GM23338 (cell line): ENCODE results near the gene STAT1. TPM values are rescaled to one million over a fixed set of nuclear protein-coding genes. Genes with fewer than 3 reads are reported as not detected.

Experiments
- ATAC-seq: fragments of 200-7000 bp; cut with Tn5 transposase; 3 replicates; pipeline ENCODE4 v1.9.1; 2020
- DNase-seq: peaks from one replicate; pipeline ENCODE4 v3.0.0-alpha.2; 2015; ENCODE audit warnings: low spot score
- H2AFZ ChIP-seq: fragments of 200-600 bp; sonication (generic); 2 replicates; pipeline ENCODE4 v1.8.0; 2016; ENCODE audit warnings: antibody characterized with exemption, mild to moderate bottlenecking, moderate library complexity
- H3F3A ChIP-seq: fragments of 200-600 bp; sonication (generic); replicated peaks from 2 replicates; pipeline ENCODE4 v1.8.0; 2017; ENCODE audit warnings: antibody characterized with exemption, mixed run types, low read depth
- H3K27ac ChIP-seq: fragments of 200-600 bp; sonication (generic); 2 replicates; pipeline ENCODE4 v1.6.1; 2016; ENCODE audit warnings: low read depth
- H3K27me3 ChIP-seq: fragments of 200-600 bp; sonication (generic); 2 replicates; pipeline ENCODE4 v1.8.0; 2016; ENCODE audit warnings: mild to moderate bottlenecking, mixed run types, moderate library complexity; ENCODE audit not compliant: insufficient read depth
- H3K36me3 ChIP-seq: fragments of 200-600 bp; sonication (generic); 2 replicates; pipeline ENCODE4 v1.8.0; 2016; ENCODE audit warnings: mild to moderate bottlenecking; ENCODE audit not compliant: insufficient read depth
- H3K4me1 ChIP-seq: fragments of 200-600 bp; sonication (generic); 2 replicates; pipeline ENCODE4 v1.8.0; 2016; ENCODE audit warnings: mild to moderate bottlenecking, moderate library complexity; ENCODE audit not compliant: insufficient read depth
- H3K4me2 ChIP-seq: fragments of 200-600 bp; sonication (generic); 2 replicates; pipeline ENCODE4 v1.7.1; 2017; ENCODE audit warnings: mixed run types
- H3K4me3 ChIP-seq: fragments of 200-600 bp; sonication (generic); 2 replicates; pipeline ENCODE4 v1.6.1; 2016; ENCODE audit warnings: mixed run types
- H3K79me2 ChIP-seq: fragments of 200-600 bp; sonication (generic); replicated peaks from 2 replicates; pipeline ENCODE4 v1.8.0; 2017; ENCODE audit warnings: mild to moderate bottlenecking; ENCODE audit not compliant: insufficient read depth
- H3K9me2 ChIP-seq: fragments of 200-600 bp; sonication (generic); 2 replicates; pipeline ENCODE4 v1.8.0; 2017; ENCODE audit not compliant: insufficient read depth
- H4K20me1 ChIP-seq: fragments of 200-600 bp; sonication (generic); replicated peaks from 2 replicates; pipeline ENCODE4 v1.8.0; 2017; ENCODE audit warnings: mild to moderate bottlenecking; ENCODE audit not compliant: insufficient read depth
- H3K27ac Mint-ChIP-seq: 2 replicates; pipeline ENCODE4 v1.8.0; 2020; ENCODE audit warnings: inconsistent platforms, mild to moderate bottlenecking, moderate library complexity, mixed read lengths
- H3K27me3 Mint-ChIP-seq: 3 replicates; pipeline ENCODE4 v1.8.0; 2022; ENCODE audit warnings: low read depth, mild to moderate bottlenecking, moderate library complexity, mixed read lengths, inconsistent platforms; ENCODE audit not compliant: insufficient read depth, poor library complexity
- H3K36me3 Mint-ChIP-seq: 3 replicates; pipeline ENCODE4 v1.8.0; 2021; ENCODE audit warnings: low read depth, mild to moderate bottlenecking, inconsistent platforms, moderate library complexity, mixed read lengths
- H3K4me1 Mint-ChIP-seq: 3 replicates; pipeline ENCODE4 v1.8.0; 2020; ENCODE audit warnings: mild to moderate bottlenecking, inconsistent platforms, mixed read lengths
- H3K4me3 Mint-ChIP-seq: 3 replicates; pipeline ENCODE4 v1.8.0; 2021; ENCODE audit warnings: moderate library complexity, mild to moderate bottlenecking, inconsistent platforms, mixed read lengths
- H3K9me3 Mint-ChIP-seq: 3 replicates; pipeline ENCODE4 v1.8.0; 2020; ENCODE audit warnings: moderate library complexity, mild to moderate bottlenecking, inconsistent platforms, mixed read lengths
- CREB1 ChIP-seq: fragments of 250-450 bp; sonication (Bioruptor Pico); IDR thresholded peaks from 2 replicates; pipeline ENCODE4 v1.5.0; 2020; ENCODE audit warnings: low read depth, mild to moderate bottlenecking, moderate library complexity
- CTCF ChIP-seq, 2 experiments: fragments of 200-600 bp in 1 of 2; sonication (generic) in 1 of 2; conservative IDR thresholded peaks; 2 replicates each; pipeline versions ENCODE4 v1.5.1 to v1.6.1; 2016 to 2017; ENCODE audit warnings: antibody characterized with exemption in 2 of 2, low read depth in 2 of 2, mild to moderate bottlenecking in 2 of 2, moderate library complexity in 1 of 2
- EZH2 ChIP-seq: fragments of 200-600 bp; sonication (generic); IDR thresholded peaks from one replicate; pipeline ENCODE4 v1.8.0; 2017; ENCODE audit warnings: antibody characterized with exemption, mild to moderate bottlenecking, low read depth; ENCODE audit not compliant: unreplicated experiment
- EZH2phosphoT487 ChIP-seq: fragments of 200-600 bp; sonication (generic); IDR thresholded peaks from one replicate; pipeline ENCODE4 v1.8.1; 2018; ENCODE audit warnings: antibody characterized with exemption; ENCODE audit not compliant: unreplicated experiment
- JUNB ChIP-seq: IDR thresholded peaks from one replicate; pipeline ENCODE4 v1.6.1; 2016; ENCODE audit warnings: antibody characterized with exemption; ENCODE audit not compliant: unreplicated experiment
- POLR2AphosphoS5 ChIP-seq: IDR thresholded peaks from 2 replicates; pipeline ENCODE4 v1.6.1; 2016; ENCODE audit warnings: antibody characterized with exemption, low read depth
- REST ChIP-seq: IDR thresholded peaks from one replicate; pipeline ENCODE4 v1.6.1; 2018; ENCODE audit warnings: antibody characterized with exemption; ENCODE audit not compliant: unreplicated experiment
- STAT1 ChIP-seq: IDR thresholded peaks from one replicate; pipeline ENCODE4 v1.6.1; 2016; ENCODE audit warnings: antibody characterized with exemption; ENCODE audit not compliant: unreplicated experiment
- ZNF331 ChIP-seq: fragments of 250-450 bp; sonication (Bioruptor Pico); IDR thresholded peaks from 2 replicates; pipeline ENCODE4 v1.5.0; 2020; ENCODE audit warnings: low read depth, mild to moderate bottlenecking, moderate library complexity
- polyA plus RNA-seq: library from polyadenylated mRNA; unstranded; fragments of >200 nt; fragmentation: Nextera tagmentation; extraction: Ambion mirVana; gene quantifications from 2 replicates; pipeline ENCODE4 v1.2.1, GENCODE V29; 2016
- total RNA-seq: library from RNA; depleted of rRNA; stranded (reverse); fragments of >200 nt; shearing (Covaris generic); gene quantifications from 2 replicates; pipeline ENCODE4 v1.2.3, GENCODE V29; 2014
- TF ChIP-seq, protein P1 (sequence below): fragments of 250-450 bp; sonication (Bioruptor Pico); IDR thresholded peaks from 2 replicates; pipeline ENCODE4 v1.5.0; 2020; ENCODE audit warnings: mild to moderate bottlenecking, moderate library complexity

STAT1 gene
- total and polyA plus RNA-seq, 2 experiments from 2014 or later: 15.1 to 47.4 TPM

DNA sequence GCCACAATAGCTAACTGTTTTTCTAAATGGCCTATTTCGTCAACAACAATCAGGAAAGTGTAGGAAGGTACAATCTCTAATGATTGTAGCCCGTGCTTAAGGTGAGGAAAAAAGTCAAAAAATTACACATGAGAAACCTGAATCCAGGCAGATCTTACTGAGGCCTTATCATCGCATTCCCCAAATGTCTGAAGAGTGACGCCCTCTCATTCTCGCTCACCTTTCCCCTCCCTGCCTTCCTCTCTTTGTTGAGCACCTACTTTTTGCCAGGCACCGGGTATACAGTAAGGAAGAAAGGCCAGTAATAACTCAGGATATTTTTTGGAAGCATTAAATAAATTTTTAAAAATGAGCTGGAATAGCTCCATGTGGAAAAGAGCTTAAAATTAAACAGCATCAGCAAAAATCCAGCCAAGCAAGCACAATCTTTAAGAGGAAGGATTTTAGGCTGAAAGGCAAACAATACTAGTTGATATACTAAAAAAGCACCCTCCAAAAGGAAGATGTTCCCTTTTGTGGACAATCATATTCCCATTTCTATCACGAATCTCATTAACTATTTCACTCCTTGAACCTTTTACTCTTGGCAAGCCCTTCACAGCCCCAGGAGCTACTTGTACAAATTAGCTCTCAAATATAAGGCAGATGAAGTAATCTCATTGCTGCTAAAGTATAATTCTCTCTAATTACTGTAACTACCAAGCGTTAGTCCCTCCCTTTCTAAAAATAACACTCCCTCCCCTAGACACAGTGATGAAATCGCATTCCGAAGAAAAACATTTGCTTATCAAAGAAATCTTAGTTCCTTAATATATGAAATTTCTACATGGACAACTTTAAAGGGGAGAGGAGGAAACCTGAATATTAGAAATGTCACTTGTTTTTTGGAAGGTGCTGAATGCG lies 40.0 kb downstream of the STAT1 start (continued):
- TF ChIP-seq REST (no peak), EZH2phosphoT487 (no peak), ZNF331 (CRISPR knock-in tag) (no peak), CTCF (conservative IDR thresholded peaks at IDR 0.05; ENCODE audit: low read depth in 2 of 2) (no peak)

DNA sequence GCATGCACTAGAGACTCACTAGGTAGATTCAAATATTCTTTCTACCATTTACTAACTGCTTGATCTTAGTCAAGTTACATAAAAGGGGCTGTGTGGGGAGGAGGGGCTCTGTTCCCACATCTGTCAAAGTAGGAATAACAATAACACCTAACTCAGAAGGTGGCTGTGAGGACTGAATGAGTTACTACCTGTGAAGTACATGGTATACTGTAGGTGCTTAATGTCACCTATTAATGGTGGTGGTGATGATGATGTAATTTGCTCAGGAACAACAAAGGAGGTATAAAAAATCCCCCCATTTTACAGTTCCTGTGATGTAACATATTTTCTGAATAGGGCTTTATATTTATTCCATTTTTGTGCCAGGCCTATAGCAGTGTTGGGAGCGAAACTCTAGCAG lies 40.7 kb downstream of the STAT1 start:
- H3K36me3 ChIP-seq: peaks cover 46% of the 10 kb centered on the region
- Mint-ChIP-seq H3K36me3 (peaks cover 77% of the 10 kb centered on the region), H3K9me3 (no peaks in the 10 kb centered on the region; the same call in 2 of the 3 replicates), H3K4me3 (no peak overlapping the region), H3K27me3 (peaks cover 1% of the 10 kb centered on the region), H3K27ac (no peak overlapping the region), H3K4me1 (no peaks in the 10 kb centered on the region)
- no peak overlapping the region for H3K4me2 ChIP-seq
- H3K27me3 ChIP-seq: no peaks in the 10 kb centered on the region
- no peaks in the 10 kb centered on the region; the same call in 1 of the 2 replicates for H4K20me1 ChIP-seq
- ATAC-seq (no peak), DNase-seq (no peak)
- H3K4me3 ChIP-seq: no peak overlapping the region
- H3K4me1 ChIP-seq: no peaks in the 10 kb centered on the region
- H3F3A ChIP-seq: no peaks in the 10 kb centered on the region
- H2AFZ ChIP-seq: no peak overlapping the region
- no peaks in the 10 kb centered on the region for H3K9me2 ChIP-seq
- no peaks in the 10 kb centered on the region for H3K79me2 ChIP-seq
- H3K27ac ChIP-seq: no peak overlapping the region
- TF ChIP-seq CREB1 (CRISPR knock-in tag) (no peak), JUNB (no peak), EZH2 (no peak), STAT1 (no peak), CTCF (conservative IDR thresholded peaks at IDR 0.05; ENCODE audit: low read depth in 2 of 2) (no peak), EZH2phosphoT487 (no peak), POLR2AphosphoS5 (no peak)
- TF ChIP-seq, protein P1, sequence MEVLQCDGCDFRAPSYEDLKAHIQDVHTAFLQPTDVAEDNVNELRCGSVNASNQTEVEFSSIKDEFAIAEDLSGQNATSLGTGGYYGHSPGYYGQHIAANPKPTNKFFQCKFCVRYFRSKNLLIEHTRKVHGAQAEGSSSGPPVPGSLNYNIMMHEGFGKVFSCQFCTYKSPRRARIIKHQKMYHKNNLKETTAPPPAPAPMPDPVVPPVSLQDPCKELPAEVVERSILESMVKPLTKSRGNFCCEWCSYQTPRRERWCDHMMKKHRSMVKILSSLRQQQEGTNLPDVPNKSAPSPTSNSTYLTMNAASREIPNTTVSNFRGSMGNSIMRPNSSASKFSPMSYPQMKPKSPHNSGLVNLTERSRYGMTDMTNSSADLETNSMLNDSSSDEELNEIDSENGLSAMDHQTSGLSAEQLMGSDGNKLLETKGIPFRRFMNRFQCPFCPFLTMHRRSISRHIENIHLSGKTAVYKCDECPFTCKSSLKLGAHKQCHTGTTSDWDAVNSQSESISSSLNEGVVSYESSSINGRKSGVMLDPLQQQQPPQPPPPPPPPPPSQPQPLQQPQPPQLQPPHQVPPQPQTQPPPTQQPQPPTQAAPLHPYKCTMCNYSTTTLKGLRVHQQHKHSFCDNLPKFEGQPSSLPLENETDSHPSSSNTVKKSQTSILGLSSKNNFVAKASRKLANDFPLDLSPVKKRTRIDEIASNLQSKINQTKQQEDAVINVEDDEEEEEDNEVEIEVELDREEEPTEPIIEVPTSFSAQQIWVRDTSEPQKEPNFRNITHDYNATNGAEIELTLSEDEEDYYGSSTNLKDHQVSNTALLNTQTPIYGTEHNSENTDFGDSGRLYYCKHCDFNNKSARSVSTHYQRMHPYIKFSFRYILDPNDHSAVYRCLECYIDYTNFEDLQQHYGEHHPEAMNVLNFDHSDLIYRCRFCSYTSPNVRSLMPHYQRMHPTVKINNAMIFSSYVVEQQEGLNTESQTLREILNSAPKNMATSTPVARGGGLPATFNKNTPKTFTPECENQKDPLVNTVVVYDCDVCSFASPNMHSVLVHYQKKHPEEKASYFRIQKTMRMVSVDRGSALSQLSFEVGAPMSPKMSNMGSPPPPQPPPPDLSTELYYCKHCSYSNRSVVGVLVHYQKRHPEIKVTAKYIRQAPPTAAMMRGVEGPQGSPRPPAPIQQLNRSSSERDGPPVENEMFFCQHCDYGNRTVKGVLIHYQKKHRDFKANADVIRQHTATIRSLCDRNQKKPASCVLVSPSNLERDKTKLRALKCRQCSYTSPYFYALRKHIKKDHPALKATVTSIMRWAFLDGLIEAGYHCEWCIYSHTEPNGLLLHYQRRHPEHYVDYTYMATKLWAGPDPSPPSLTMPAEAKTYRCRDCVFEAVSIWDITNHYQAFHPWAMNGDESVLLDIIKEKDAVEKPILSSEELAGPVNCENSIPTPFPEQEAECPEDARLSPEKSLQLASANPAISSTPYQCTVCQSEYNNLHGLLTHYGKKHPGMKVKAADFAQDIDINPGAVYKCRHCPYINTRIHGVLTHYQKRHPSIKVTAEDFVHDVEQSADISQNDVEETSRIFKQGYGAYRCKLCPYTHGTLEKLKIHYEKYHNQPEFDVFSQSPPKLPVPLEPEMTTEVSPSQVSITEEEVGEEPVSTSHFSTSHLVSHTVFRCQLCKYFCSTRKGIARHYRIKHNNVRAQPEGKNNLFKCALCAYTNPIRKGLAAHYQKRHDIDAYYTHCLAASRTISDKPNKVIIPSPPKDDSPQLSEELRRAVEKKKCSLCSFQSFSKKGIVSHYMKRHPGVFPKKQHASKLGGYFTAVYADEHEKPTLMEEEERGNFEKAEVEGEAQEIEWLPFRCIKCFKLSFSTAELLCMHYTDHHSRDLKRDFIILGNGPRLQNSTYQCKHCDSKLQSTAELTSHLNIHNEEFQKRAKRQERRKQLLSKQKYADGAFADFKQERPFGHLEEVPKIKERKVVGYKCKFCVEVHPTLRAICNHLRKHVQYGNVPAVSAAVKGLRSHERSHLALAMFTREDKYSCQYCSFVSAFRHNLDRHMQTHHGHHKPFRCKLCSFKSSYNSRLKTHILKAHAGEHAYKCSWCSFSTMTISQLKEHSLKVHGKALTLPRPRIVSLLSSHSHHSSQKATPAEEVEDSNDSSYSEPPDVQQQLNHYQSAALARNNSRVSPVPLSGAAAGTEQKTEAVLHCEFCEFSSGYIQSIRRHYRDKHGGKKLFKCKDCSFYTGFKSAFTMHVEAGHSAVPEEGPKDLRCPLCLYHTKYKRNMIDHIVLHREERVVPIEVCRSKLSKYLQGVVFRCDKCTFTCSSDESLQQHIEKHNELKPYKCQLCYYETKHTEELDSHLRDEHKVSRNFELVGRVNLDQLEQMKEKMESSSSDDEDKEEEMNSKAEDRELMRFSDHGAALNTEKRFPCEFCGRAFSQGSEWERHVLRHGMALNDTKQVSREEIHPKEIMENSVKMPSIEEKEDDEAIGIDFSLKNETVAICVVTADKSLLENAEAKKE (CRISPR knock-in tag): no peak
